ENCODE measurements around the gene IP6K1. TPM values are rescaled to one million over a fixed set of nuclear protein-coding genes. Genes with fewer than 3 reads are reported as not detected.
"Not testable (repeated sequence)": the region's sequence is repeated elsewhere in the genome, so short reads cannot be mapped to it uniquely, and the experiment has no call there.

The IP6K1 gene
- 10 to 100 TPM; 24.0 to 30.9 TPM for total RNA-seq

DNA sequence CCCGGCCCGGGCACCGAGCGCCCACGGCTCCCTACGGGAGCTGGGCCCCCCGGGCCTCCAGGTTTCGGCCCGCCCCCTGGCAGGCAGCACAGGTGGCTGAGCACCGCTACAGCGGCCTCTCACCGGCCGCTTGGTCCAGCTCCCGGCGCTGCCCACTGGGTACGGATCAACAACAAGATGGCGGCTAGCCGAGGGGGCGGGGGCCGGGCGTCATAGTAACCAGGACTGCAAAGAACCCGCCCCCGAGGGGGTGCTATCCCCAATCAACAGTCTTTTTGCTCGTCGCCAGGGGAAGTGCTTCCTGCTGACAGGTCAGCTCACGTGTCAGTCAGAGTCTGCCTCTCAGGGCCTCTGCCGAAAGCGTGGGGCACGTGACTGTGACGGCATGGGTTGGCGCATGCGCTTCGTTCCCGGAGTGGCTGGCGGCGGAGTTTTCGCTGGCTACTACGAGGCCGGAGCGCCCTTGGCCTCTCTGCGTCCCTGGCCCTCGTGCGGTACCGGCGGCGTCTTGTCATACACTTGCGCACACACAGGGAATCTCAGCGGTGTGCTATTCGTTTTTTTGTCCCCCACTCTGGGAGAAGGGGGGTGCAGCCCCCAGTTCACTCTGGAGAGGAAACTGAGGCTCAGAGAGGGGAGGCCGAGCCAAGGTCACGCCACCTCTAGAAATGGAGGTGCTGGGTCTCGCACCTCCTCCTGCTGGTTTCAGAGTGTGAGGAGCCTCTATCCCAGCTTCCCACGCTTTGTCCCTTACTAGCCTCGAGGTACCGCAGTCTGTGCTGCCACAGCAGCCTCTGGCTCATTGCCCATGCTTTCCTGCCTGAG is at the start of gene IP6K1:
Gene IP6K1, minus strand, starts transcription at position 186 of the 825 bp plus-strand sequence. CDS start 38,502 bp downstream, outside the sequence.
- Histone ChIP-seq H3K27me3 (no peaks in the 10 kb centered on the region), H3K9me3 (no peaks in the 10 kb centered on the region), H3K4me3 (peak within 1 kb of the TSS; percentile 96 to 98), H3K4me1 (peaks cover 0 to 39% of the 10 kb centered on the region in 2 donors), H3K36me3 (peaks cover 4% of the 10 kb centered on the region), H3K27ac (peak within 1 kb of the TSS; percentile 95 to 99)
- peak; percentile 100 for DNase-seq (ENCODE audit: low spot score)
- TF ChIP-seq, protein P1, sequence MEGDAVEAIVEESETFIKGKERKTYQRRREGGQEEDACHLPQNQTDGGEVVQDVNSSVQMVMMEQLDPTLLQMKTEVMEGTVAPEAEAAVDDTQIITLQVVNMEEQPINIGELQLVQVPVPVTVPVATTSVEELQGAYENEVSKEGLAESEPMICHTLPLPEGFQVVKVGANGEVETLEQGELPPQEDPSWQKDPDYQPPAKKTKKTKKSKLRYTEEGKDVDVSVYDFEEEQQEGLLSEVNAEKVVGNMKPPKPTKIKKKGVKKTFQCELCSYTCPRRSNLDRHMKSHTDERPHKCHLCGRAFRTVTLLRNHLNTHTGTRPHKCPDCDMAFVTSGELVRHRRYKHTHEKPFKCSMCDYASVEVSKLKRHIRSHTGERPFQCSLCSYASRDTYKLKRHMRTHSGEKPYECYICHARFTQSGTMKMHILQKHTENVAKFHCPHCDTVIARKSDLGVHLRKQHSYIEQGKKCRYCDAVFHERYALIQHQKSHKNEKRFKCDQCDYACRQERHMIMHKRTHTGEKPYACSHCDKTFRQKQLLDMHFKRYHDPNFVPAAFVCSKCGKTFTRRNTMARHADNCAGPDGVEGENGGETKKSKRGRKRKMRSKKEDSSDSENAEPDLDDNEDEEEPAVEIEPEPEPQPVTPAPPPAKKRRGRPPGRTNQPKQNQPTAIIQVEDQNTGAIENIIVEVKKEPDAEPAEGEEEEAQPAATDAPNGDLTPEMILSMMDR (IDR thresholded peaks at IDR 0.05) = no peak

- Histone ChIP-seq H3K4me1 (no peaks in the 10 kb centered on the region), H3K27ac (no peak overlapping the region), H3K4me3 (no peak overlapping the region), H3K27me3 (no peaks in the 10 kb centered on the region), H3K36me3 (no peaks in the 10 kb centered on the region), H3K9me3 (no peaks in the 10 kb centered on the region)
- no peak for DNase-seq (ENCODE audit: low spot score)
- TF ChIP-seq, protein P1 (IDR thresholded peaks at IDR 0.05) = no peak
Observed at GRCh38 chr3:49831341-49831740, 45.0 kb upstream of the IP6K1 start.

DNA sequence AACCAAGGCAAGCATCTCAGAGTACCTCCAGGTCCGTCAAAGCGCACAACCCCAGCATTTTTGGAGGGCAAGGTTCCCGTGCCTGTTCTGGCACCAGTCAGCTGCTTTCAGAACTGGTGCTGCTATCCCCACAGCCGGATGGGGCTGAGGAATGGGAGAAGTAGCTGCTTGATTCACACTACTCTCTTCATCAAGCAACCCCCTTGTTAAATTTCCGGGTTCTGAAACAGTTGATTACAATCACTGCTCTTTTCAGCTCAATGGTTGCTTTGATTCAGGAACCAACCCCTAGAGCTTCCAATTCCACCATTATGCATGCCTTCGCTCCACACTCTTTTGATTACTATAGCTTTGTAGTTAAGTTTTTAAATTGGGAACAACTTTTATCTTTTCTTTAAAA is 39.7 kb upstream of the IP6K1 start:
- Histone ChIP-seq H3K36me3 (no peaks in the 10 kb centered on the region), H3K9me3 (no peaks in the 10 kb centered on the region), H3K4me1 (no peaks in the 10 kb centered on the region), H3K27ac (no peak overlapping the region), H3K4me3 (no peak overlapping the region), H3K27me3 (no peaks in the 10 kb centered on the region)
- TF ChIP-seq, protein P1 (IDR thresholded peaks at IDR 0.05) = no peak
- DNase-seq (ENCODE audit: low spot score) = no peak

- not testable (repeated sequence) for H3K27ac ChIP-seq; H3K4me3 ChIP-seq; H3K4me1 ChIP-seq; H3K9me3 ChIP-seq; H3K27me3 ChIP-seq; H3K36me3 ChIP-seq; DNase-seq (ENCODE audit: low spot score)
Observed at GRCh38 chr3:49823131-49823530, 36.8 kb upstream of the IP6K1 start.

- Histone ChIP-seq H3K4me1 (peaks cover 2 to 20% of the 10 kb centered on the region in 2 donors), H3K4me3 (peak within 1 kb of the TSS; percentile 37 to 47), H3K27ac (peak within 1 kb of the TSS; percentile 74 to 83), H3K9me3 (no peaks in the 10 kb centered on the region), H3K27me3 (no peaks in the 10 kb centered on the region), H3K36me3 (peaks cover 22% of the 10 kb centered on the region)
- TF ChIP-seq, protein P1 (IDR thresholded peaks at IDR 0.05) = no peak
- peak; percentile 65 for DNase-seq (ENCODE audit: low spot score)
Observed at GRCh38 chr3:49813497-49814174, 27.3 kb upstream of the IP6K1 start, which contains the start of gene UBA7. UBA7 (minus strand) TSS chr3:49813953; CDS start chr3:49813787, 166 bp downstream.

- DNase-seq (ENCODE audit: low spot score) = no peak
- peaks cover 2 to 20% of the 10 kb centered on the region in 2 donors for H3K4me1 ChIP-seq
- H3K4me3 ChIP-seq = peak overlapping the region; percentile 37 to 47
- no peaks in the 10 kb centered on the region for H3K27me3 ChIP-seq
- H3K36me3 ChIP-seq = peaks cover 22% of the 10 kb centered on the region
- H3K27ac ChIP-seq = peak overlapping the region; percentile 74 to 83
- no peaks in the 10 kb centered on the region for H3K9me3 ChIP-seq
- TF ChIP-seq, protein P1 (IDR thresholded peaks at IDR 0.05) = no peak
Observed at GRCh38 chr3:49812916-49813496, 26.7 kb upstream of the IP6K1 start.
